OCI-LY3 (cell line): ENCODE data around the gene ARFRP1.

Source experiments
- EZH2phosphoT487 ChIP-seq: fragments of 200-600 bp; shearing (Covaris generic); IDR thresholded peaks from 2 replicates; pipeline ENCODE4 v1.6.1; 2018; ENCODE audit warnings: antibody characterized with exemption, mixed run types, low read depth
- TF ChIP-seq, protein P1 (sequence below): fragments of 200-600, 300-600 bp; sonication (generic); IDR thresholded peaks from 2 replicates; pipeline ENCODE4 v1.5.1; 2014; ENCODE audit warnings: antibody characterized with exemption, low read length, low read depth

DNA sequence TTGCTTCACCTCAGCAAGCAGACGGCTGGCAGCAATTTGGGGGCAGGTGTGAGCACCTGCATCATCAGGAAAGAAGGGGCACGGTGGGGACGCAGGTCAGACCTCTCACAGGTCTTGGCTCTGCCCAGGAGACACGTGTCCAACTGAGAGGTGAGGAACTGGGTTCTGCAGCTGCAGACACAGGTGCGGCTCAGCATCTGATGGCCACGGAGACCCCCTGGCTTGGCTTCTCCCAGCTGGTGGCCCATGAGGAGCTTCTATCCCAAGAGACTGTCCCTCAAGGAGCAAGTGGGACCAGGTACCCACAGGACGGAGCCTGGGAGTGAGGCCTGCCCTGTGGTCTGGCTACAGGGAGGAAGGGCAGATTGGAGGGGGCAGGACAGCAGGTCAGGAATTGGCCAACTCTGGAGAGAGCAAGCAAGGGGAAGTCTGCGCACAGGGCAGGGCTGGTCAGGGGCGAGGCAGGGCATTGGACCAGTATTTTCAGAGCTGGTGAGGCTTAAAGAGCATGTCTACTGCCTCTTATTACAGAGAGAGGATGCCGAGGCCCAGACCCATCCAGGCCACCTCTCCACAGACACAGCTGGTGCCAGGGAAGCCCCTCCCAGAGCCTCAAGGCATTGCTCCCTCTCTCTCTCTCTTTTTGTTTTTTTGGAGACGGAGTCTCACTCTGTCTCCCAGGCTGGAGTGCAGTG, 58.7 kb downstream of the ARFRP1 start:
- TF ChIP-seq, protein P1, sequence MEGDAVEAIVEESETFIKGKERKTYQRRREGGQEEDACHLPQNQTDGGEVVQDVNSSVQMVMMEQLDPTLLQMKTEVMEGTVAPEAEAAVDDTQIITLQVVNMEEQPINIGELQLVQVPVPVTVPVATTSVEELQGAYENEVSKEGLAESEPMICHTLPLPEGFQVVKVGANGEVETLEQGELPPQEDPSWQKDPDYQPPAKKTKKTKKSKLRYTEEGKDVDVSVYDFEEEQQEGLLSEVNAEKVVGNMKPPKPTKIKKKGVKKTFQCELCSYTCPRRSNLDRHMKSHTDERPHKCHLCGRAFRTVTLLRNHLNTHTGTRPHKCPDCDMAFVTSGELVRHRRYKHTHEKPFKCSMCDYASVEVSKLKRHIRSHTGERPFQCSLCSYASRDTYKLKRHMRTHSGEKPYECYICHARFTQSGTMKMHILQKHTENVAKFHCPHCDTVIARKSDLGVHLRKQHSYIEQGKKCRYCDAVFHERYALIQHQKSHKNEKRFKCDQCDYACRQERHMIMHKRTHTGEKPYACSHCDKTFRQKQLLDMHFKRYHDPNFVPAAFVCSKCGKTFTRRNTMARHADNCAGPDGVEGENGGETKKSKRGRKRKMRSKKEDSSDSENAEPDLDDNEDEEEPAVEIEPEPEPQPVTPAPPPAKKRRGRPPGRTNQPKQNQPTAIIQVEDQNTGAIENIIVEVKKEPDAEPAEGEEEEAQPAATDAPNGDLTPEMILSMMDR, result no peak
- TF ChIP-seq EZH2phosphoT487, result no peak
